Endodermal cell (in vitro differentiated cells): Measurements from ENCODE around the gene DNM3. TPM values are rescaled to one million over a fixed set of nuclear protein-coding genes. Genes with fewer than 3 reads are reported as not detected.

Experiments
- DNase-seq: peaks from one replicate; pipeline ENCODE4 v3.0.0-alpha.2; 2017
- H3K27ac ChIP-seq: 2 replicates; pipeline ENCODE4 v1.5.1; 2013; ENCODE audit warnings: mild to moderate bottlenecking, low read depth, low read length, moderate library complexity
- H3K27me3 ChIP-seq: 2 replicates; pipeline ENCODE4 v1.6.1; 2013; ENCODE audit warnings: mild to moderate bottlenecking, low read length, moderate library complexity; ENCODE audit not compliant: insufficient read depth, control insufficient read depth, poor library complexity, severe bottlenecking
- H3K36me3 ChIP-seq: 2 replicates; pipeline ENCODE4 v1.7.0; 2013; ENCODE audit warnings: mild to moderate bottlenecking, low read length, moderate library complexity; ENCODE audit not compliant: control insufficient read depth, insufficient read depth
- H3K4me1 ChIP-seq: one replicate; pipeline ENCODE4 v1.7.0; 2013; ENCODE audit warnings: low read length; ENCODE audit not compliant: control insufficient read depth, insufficient read depth
- H3K4me3 ChIP-seq: 2 replicates; pipeline ENCODE4 v1.5.1; 2013; ENCODE audit warnings: mild to moderate bottlenecking, low read length, moderate library complexity
- H3K9ac ChIP-seq: 2 replicates; pipeline ENCODE4 v1.6.1; 2013; ENCODE audit warnings: mild to moderate bottlenecking, low read length, moderate library complexity; ENCODE audit not compliant: poor library complexity, severe bottlenecking; ENCODE audit errors: extremely low read depth
- H3K9me3 ChIP-seq: 2 replicates; pipeline ENCODE4 v1.6.1; 2013; ENCODE audit warnings: mild to moderate bottlenecking, low read length, moderate library complexity; ENCODE audit not compliant: control insufficient read depth
- H3K27ac Mint-ChIP-seq: 2 replicates; pipeline ENCODE4 v1.8.0; 2020; ENCODE audit warnings: mixed read lengths
- H3K27me3 Mint-ChIP-seq: 2 replicates; pipeline ENCODE4 v1.8.0; 2021; ENCODE audit warnings: mild to moderate bottlenecking, mixed read lengths; ENCODE audit not compliant: insufficient read depth
- H3K36me3 Mint-ChIP-seq: 2 replicates; pipeline ENCODE4 v1.8.0; 2020; ENCODE audit warnings: low read depth, mixed read lengths
- H3K4me1 Mint-ChIP-seq: 2 replicates; pipeline ENCODE4 v1.8.0; 2020; ENCODE audit warnings: mixed read lengths
- H3K4me3 Mint-ChIP-seq: 2 replicates; pipeline ENCODE4 v1.8.0; 2020; ENCODE audit warnings: mild to moderate bottlenecking, moderate library complexity, mixed read lengths
- H3K9me3 Mint-ChIP-seq: 2 replicates; pipeline ENCODE4 v1.8.0; 2020; ENCODE audit warnings: mild to moderate bottlenecking, mixed read lengths
- WGBS, 2 experiments: methylation state at CpG; one replicate each; pipeline versions ENCODE4 v1.1.5 to v1.1.7; 2013; ENCODE audit warnings: missing lambda C conversion rate in 2 of 2, mixed read lengths in 1 of 2; ENCODE audit not compliant: insufficient coverage in 1 of 2, insufficient read length in 1 of 2; 5-methylcytosine and 5-hydroxymethylcytosine counted together
- total RNA-seq, 2 donors: library from RNA; stranded (reverse); fragmentation: NEBNext Ultra II Directional in 1 of 2; extraction: Animal tissue kit (Norgen Biotek cat#: 25700) in 1 of 2; gene quantifications; 2 replicates in 1 of 2; 3 replicates in 1 of 2; pipeline ENCODE4 v1.2.1, GENCODE V29; 2021
- TF ChIP-seq, protein P1 (sequence below): fragments of 200-600 bp; sonication (generic); conservative IDR thresholded peaks from 2 replicates; pipeline ENCODE4 v1.5.0; 2021; ENCODE audit warnings: antibody characterized with exemption, mild to moderate bottlenecking

Gene DNM3
- total RNA-seq, 2 donors from 2014 or later: 0.53 to 1.8 TPM

DNA sequence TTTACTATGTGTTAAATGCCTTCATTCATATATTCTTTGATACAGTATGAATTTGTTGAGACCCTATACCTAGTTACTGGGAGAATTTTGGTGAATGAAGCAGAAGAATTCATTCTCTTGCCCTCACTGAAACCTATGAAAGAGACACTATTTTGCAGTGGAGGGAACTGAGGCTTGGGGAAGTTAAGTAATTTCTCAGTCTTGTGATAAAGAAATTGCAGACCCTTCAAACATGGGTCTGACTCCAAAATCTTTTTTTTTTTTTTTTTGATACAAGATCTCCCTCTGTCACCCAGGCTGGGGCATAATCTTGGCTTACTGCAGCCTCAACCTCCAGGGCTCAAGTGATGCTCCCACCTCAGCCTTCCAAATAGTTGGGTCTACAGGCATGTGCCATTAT is 132.1 kb downstream of the DNM3 start:
- Mint-ChIP-seq H3K4me3 (no peak overlapping the region), H3K4me1 (no peaks in the 10 kb centered on the region), H3K9me3 (no peaks in the 10 kb centered on the region), H3K27me3 (no peaks in the 10 kb centered on the region), H3K27ac (no peak overlapping the region), H3K36me3 (no peaks in the 10 kb centered on the region)
- Histone ChIP-seq H3K36me3 (no peaks in the 10 kb centered on the region), H3K27me3 (no peaks in the 10 kb centered on the region), H3K9ac (no peak overlapping the region), H3K4me1 (no peaks in the 10 kb centered on the region), H3K9me3 (no peaks in the 10 kb centered on the region), H3K4me3 (no peak overlapping the region), H3K27ac (no peak overlapping the region)
- DNase-seq: no peak
- TF ChIP-seq, protein P1, sequence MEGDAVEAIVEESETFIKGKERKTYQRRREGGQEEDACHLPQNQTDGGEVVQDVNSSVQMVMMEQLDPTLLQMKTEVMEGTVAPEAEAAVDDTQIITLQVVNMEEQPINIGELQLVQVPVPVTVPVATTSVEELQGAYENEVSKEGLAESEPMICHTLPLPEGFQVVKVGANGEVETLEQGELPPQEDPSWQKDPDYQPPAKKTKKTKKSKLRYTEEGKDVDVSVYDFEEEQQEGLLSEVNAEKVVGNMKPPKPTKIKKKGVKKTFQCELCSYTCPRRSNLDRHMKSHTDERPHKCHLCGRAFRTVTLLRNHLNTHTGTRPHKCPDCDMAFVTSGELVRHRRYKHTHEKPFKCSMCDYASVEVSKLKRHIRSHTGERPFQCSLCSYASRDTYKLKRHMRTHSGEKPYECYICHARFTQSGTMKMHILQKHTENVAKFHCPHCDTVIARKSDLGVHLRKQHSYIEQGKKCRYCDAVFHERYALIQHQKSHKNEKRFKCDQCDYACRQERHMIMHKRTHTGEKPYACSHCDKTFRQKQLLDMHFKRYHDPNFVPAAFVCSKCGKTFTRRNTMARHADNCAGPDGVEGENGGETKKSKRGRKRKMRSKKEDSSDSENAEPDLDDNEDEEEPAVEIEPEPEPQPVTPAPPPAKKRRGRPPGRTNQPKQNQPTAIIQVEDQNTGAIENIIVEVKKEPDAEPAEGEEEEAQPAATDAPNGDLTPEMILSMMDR: no peak

DNA sequence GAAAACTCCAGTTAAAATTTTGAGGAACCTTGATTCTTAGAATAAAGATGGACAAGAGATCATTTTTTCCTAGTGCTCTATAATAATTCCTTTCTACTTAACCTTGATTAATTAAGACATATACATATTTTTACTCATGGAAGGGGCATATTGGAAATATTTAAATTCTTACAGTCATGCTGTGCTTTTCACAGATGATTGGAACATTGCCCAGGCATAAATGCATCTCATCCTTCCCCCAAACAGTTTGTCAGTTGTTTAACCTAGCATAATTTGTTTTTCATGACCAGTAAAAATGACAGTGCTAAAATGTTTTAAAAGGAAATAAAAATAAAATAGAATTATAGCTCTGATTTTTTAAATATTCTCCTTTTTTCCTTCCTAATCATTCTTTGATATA is 140.0 kb downstream of the DNM3 start:
- Mint-ChIP-seq H3K27me3 (no peaks in the 10 kb centered on the region), H3K9me3 (no peaks in the 10 kb centered on the region), H3K27ac (no peak overlapping the region), H3K4me1 (peaks cover 6% of the 10 kb centered on the region), H3K36me3 (no peaks in the 10 kb centered on the region), H3K4me3 (no peak overlapping the region)
- H3K27me3 ChIP-seq: no peaks in the 10 kb centered on the region
- no peaks in the 10 kb centered on the region for H3K4me1 ChIP-seq
- H3K9me3 ChIP-seq: no peaks in the 10 kb centered on the region
- DNase-seq: no peak
- H3K9ac ChIP-seq: no peak overlapping the region
- TF ChIP-seq, protein P1: no peak
- no peaks in the 10 kb centered on the region for H3K36me3 ChIP-seq
- no peak overlapping the region for H3K27ac ChIP-seq
- no peak overlapping the region for H3K4me3 ChIP-seq

- no peak for DNase-seq
- no peaks in the 10 kb centered on the region for H3K27me3 ChIP-seq
- WGBS, 2 experiments: 90 to 100% methylated on average over 1 of the region's 1 CpG
- no peaks in the 10 kb centered on the region for H3K4me1 ChIP-seq
- Mint-ChIP-seq H3K27me3 (no peaks in the 10 kb centered on the region), H3K4me1 (peaks cover 7% of the 10 kb centered on the region), H3K4me3 (no peak overlapping the region), H3K27ac (no peak overlapping the region), H3K9me3 (no peaks in the 10 kb centered on the region), H3K36me3 (no peaks in the 10 kb centered on the region)
- TF ChIP-seq, protein P1: peak; percentile 35
- H3K9me3 ChIP-seq: no peaks in the 10 kb centered on the region
- H3K36me3 ChIP-seq: no peaks in the 10 kb centered on the region
- H3K4me3 ChIP-seq: no peak overlapping the region
- H3K9ac ChIP-seq: no peak overlapping the region
- H3K27ac ChIP-seq: no peak overlapping the region
Measured at GRCh38 chr1:171983584-171983983, 142.3 kb downstream of the DNM3 start.
